HUDEP-2 (cell line): ENCODE data around the gene DFFA.
"Not testable (repeated sequence)": the region's sequence is repeated elsewhere in the genome, so short reads cannot be mapped to it uniquely, and the experiment has no call there.

ENCODE experiments used
- DNase-seq, 76 experiments: peaks; one replicate each; lab custom pipeline; 2025; ENCODE audit not compliant: unreplicated experiment in 76 of 76; lab: John Stamatoyannopoulos, UW

Gene DFFA

DNA sequence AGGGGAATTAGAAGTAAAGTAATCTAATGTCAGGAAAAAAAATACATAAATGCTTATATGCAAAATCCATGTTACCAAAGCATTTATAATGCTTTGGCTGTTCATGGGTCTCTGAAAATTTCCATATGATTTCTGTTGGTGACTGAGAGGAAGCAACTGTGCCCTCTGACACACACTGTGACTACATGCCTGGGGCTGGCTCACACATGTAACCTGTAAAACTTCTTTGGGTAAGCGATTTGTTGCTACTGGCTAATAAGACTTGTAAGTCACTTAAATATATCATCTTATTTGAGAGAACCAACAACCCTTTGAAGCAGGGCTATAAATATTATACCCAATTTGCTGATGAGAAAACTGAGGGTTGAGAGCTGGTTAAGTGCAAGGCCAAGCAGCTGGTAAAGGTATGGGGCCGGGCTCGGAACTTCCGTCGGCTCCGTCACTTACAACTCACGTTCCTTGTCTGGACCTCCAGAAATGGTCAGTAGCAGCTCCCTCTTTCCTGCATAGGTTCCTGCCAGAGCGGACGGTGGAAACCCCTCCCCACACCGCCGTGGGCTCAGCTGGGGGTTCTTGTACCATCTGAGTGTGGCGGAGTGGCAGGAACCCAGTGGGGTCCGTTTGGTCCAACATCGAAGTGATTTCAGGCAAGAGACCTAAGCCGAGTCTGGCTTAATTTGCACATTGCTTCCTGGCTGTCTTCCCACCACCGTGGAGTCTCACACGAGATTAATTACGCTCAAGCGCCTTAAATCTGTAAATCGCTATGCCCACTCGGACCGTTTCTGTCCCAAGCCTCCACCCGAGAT lies 714 bp downstream of the DFFA start:
- peak in 6 of 76 experiments; percentile 1 to 48 (median 36) for DNase-seq

- DNase-seq: no peak
Observed at GRCh38 chr1:10470043-10470442, 2.3 kb downstream of the DFFA start.

GRCh38 chr1:10467078-10467477 lies 5.3 kb downstream of the DFFA start:
- no peak for DNase-seq

- peak in 29 of 76 experiments; percentile 1 to 57 (median 18) for DNase-seq
Observed at GRCh38 chr1:10459184-10459583, 13.1 kb downstream of the DFFA start.

DNA sequence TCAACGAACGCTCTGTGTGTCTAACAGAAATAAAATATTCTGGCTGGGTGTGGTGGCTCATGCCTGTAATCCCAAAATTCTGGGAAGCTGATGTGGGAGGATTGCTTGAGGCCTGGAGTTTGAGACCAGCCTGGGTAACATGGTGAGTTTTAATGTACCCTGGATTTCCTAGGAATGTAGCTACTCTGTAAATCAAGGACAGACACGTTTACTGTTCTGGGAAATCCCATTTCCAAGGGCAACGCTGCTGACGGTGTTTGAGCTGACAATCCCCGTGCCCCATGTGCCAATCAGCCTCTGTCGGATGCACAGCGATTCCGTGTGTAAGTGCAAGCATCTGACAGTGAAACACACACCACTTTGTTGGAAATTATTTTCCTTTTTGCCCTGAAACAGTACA lies 14.5 kb downstream of the DFFA start:
- DNase-seq: no peak

- not testable (repeated sequence) for DNase-seq
Observed at GRCh38 chr1:10457462-10457861, 14.9 kb downstream of the DFFA start.

DNA sequence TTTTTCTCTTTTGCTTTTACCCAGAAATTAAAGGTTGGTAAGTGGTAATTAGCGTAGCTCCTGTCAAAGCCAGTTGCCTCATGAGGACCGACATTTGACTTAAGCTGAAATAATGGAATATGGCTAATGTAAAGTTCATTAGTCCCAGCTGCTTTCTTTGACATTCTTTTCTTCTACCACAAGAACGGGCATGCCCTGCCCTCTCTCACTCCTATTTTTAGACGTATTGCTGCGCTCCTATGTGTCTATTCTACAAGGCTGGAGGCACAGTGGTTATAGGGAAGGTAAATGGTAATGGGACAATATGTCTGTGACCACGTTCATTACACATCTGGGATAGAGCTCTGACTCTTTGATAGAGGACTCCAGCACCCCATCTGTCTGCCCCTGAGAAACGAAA lies 15.7 kb downstream of the DFFA start:
- DNase-seq: no peak

DNA sequence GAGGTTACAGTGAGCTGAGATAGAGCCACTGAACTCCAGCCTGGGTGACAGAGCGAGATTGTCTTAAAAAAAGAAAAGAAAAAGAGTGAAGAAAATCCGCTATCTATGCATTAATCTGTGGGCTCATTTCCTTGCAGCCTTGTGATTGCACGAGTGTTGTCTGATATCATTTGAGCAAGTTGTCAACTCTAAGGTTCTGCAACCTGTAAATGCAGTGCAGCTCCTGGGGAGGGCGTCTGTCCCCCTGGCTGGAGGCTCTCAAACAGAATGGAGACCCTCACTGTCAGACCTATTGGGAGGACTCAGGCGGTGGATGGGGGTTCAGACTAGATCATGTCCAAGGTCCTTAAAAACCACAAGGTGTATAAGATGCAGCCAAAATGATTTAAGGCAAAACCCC lies 16.3 kb downstream of the DFFA start:
- DNase-seq: no peak

GRCh38 chr1:10451287-10451686 lies 21.0 kb downstream of the DFFA start:
- DNase-seq: no peak

DNA sequence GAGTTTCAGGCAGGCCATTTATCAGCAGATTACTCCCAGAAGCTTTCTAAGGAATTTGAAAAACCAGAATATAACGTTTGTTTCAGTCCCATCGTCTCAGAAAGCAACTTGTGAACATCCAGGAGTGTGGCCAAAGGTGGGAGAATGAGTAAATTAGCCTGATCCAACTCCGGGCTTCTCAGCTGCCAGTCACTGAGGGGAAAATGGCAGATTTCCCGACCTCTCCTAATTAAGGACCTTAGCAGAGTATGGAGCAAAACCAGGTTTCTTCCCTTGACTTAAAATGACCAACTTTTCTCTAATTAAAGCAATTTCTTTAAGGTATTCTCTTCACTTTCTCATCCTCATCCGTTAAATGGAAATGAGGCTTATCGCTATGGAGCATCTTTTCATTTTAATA lies 21.5 kb downstream of the DFFA start:
- no peak for DNase-seq

DNA sequence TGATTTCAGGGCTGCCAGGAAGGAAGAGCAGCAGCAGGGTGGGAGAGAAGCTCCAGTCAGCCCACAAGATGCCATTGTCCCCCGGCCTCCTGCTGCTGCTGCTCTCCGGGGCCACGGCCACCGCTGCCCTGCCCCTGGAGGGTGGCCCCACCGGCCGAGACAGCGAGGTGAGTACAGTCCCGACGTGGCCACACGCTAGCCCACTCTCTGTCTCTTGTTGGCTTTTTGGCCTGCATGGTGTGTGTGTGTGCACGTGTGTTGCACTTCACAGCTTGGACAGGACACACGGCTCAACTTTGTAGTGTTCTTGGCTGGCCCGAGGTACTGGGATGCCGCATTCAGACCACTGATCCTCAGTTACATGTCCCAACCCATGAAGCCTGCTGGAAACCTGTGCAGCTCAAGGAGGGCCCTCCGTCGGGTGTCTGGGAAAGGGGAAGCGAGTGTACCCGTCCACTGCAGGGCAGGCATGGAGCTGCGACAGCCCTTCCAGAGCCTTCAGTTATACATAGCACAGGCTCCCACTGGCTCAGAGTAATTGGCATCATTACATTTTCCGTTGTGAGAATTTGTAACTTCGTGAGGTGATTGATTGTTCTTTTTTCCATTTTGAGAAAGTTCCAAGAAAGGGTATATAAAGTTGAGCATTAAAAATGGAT lies 22.0 kb downstream of the DFFA start:
- DNase-seq: no peak

DNA sequence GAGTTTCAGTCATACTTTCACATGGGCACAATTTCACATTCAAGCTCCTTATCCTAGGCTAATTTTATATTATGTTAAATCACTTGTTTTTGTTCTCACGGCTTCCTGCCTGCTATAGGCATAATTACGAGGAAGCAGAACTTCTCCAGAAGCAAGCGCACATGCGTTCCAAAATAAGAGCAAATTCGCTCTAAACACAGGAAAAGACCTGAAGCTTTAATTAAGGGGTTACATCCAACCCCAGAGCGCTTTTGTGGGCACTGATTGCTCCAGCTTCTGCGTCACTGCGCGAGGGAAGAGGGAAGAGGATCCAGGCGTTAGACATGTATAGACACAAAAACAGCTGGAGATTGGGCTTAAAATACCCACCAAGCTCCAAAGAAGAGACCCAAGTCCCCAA lies 22.6 kb downstream of the DFFA start, which contains the start of gene CORT:
Gene CORT (plus strand): TSS at position 281 of the 400 bp plus-strand sequence. CDS start 193 bp downstream, outside the sequence.
- DNase-seq: no peak

- DNase-seq: no peak
Observed at GRCh38 chr1:10446790-10447422, 25.4 kb downstream of the DFFA start.

DNA sequence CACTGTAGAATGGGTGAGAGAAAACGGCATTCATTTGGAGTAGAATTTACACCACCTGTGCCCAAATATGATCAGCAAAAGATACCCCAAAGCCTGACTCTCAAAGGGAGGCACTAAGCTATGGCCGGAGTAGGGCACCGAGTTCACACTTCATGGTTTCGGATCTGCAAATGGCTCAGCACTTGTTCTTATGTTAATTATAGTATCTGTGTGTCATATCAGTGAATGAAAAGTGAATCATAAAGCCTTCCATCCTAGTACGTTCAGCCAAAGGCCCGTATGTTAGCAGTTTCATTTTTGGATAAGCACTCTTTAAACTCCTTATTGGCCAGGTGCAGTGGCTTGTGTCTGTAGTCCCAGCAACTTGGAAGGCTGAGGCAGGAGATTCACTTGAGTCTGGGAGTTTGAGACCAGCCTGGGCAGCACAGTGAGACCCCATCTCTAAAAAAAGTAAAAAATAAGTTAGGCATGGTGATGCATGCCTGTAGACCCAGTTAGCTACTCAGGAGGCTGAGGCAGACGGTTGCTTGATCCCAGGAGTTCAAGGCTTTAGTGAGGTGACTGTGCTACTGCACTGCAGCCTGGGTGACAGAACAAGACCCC lies 27.4 kb downstream of the DFFA start:
- DNase-seq: no peak

- no peak for DNase-seq
Observed at GRCh38 chr1:10444248-10444647, 28.1 kb downstream of the DFFA start.

- DNase-seq: no peak
Observed at GRCh38 chr1:10440794-10441193, 31.5 kb downstream of the DFFA start.

GRCh38 chr1:10440305-10440704 lies 32.0 kb downstream of the DFFA start:
- no peak for DNase-seq

DNA sequence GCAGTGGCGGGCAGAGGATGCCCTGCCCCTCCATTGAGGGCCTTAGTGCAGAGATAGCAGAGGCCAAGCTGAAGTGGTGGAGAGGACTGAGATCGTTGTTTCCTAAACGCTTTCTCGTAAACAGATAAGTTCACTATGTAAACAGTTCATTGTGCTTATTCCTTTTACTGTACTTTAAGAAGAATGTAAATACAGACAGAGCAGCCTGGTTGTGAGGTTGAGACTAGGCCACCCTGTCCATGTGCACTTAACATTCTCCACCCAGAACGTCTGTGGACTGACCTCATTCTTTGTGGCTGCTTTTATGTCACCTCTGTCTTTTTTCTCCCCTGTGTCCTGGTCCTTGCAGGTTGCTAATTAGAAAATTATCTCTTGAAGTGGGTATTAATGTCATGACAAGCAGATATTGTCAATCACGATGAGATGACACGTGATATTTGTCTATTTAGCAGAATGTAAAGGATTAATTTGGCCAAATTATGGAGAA lies 33.6 kb downstream of the DFFA start:
- DNase-seq: no peak

GRCh38 chr1:10437052-10437451 lies 35.3 kb downstream of the DFFA start:
- no peak for DNase-seq

- no peak for DNase-seq
Observed at GRCh38 chr1:10434590-10434989, 37.7 kb downstream of the DFFA start.

DNA sequence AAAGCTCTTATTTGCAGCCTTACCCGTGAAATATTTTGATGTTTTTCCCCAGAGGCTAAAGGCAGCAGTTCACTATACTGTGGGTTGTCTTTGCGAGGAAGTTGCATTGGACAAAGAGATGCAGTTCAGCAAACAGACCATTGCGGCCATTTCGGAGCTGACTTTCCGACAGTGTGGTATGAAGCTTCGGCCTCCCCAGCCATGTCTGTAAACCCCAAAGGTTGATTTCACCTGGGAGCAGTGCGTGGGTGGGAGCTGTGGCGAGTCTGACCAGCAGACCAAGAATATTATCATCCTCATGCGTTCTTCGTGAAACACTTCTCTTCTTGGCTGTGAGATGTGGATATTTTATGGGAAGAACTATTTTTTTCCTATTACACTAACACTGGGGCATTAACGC lies 38.5 kb downstream of the DFFA start:
- no peak for DNase-seq
